Measurements from ENCODE around the gene CSMD2.

CSMD2 gene

GRCh38 chr1:33820804-33821203 lies 344.2 kb downstream of the CSMD2 start:
- Histone ChIP-seq H3K36me3 (ENCODE audit: control insufficient read depth, insufficient read depth, low read length) (no peaks in the 10 kb centered on the region), H3K4me1 (ENCODE audit: control insufficient read depth, insufficient read depth, low read length, poor library complexity, severe bottlenecking) (no peaks in the 10 kb centered on the region), H3K4me3 (ENCODE audit: extremely low read depth, insufficient read depth, low read length, poor library complexity, severe bottlenecking) (no peak overlapping the region), H3K9me3 (ENCODE audit: control insufficient read depth, low read length) (no peaks in the 10 kb centered on the region), H3K27ac (ENCODE audit: low read depth, low read length, severe bottlenecking) (no peak overlapping the region)
- 94 to 100% methylated on average over 1 to 2 of the region's 5 CpGs for WGBS, 2 experiments (ENCODE audit: insufficient coverage in 2 of 2)

GRCh38 chr1:33819913-33820311 lies 345.1 kb downstream of the CSMD2 start:
- H3K4me3 ChIP-seq (ENCODE audit: extremely low read depth, insufficient read depth, low read length, poor library complexity, severe bottlenecking): no peak overlapping the region
- no peaks in the 10 kb centered on the region for H3K9me3 ChIP-seq (ENCODE audit: control insufficient read depth, low read length)
- no peaks in the 10 kb centered on the region for H3K4me1 ChIP-seq (ENCODE audit: control insufficient read depth, insufficient read depth, low read length, poor library complexity, severe bottlenecking)
- 84 to 86% methylated on average over 5 of the region's 7 CpGs for WGBS, 2 experiments (ENCODE audit: insufficient coverage in 2 of 2)
- H3K27ac ChIP-seq (ENCODE audit: low read depth, low read length, severe bottlenecking): no peak overlapping the region
- no peaks in the 10 kb centered on the region for H3K36me3 ChIP-seq (ENCODE audit: control insufficient read depth, insufficient read depth, low read length)

GRCh38 chr1:33819290-33819912 lies 345.6 kb downstream of the CSMD2 start:
- WGBS, 2 experiments (ENCODE audit: insufficient coverage in 2 of 2): 87 to 95% methylated on average over 8 to 9 of the region's 10 CpGs
- H3K27ac ChIP-seq (ENCODE audit: low read depth, low read length, severe bottlenecking): no peak overlapping the region
- no peak overlapping the region for H3K4me3 ChIP-seq (ENCODE audit: extremely low read depth, insufficient read depth, low read length, poor library complexity, severe bottlenecking)
- H3K9me3 ChIP-seq (ENCODE audit: control insufficient read depth, low read length): no peaks in the 10 kb centered on the region
- H3K36me3 ChIP-seq (ENCODE audit: control insufficient read depth, insufficient read depth, low read length): no peaks in the 10 kb centered on the region
- peaks cover 4% of the 10 kb centered on the region for H3K4me1 ChIP-seq (ENCODE audit: control insufficient read depth, insufficient read depth, low read length, poor library complexity, severe bottlenecking)

- H3K36me3 ChIP-seq (ENCODE audit: control insufficient read depth, insufficient read depth, low read length): no peaks in the 10 kb centered on the region
- no peak overlapping the region for H3K4me3 ChIP-seq (ENCODE audit: extremely low read depth, insufficient read depth, low read length, poor library complexity, severe bottlenecking)
- no peaks in the 10 kb centered on the region for H3K9me3 ChIP-seq (ENCODE audit: control insufficient read depth, low read length)
- 100% methylated on average over 1 to 2 of the region's 3 CpGs for WGBS, 2 experiments (ENCODE audit: insufficient coverage in 2 of 2)
- peaks cover 6% of the 10 kb centered on the region for H3K4me1 ChIP-seq (ENCODE audit: control insufficient read depth, insufficient read depth, low read length, poor library complexity, severe bottlenecking)
- no peak overlapping the region for H3K27ac ChIP-seq (ENCODE audit: low read depth, low read length, severe bottlenecking)
Observed at GRCh38 chr1:33818071-33818470, 347.0 kb downstream of the CSMD2 start.

GRCh38 chr1:33815061-33815460 lies 350.0 kb downstream of the CSMD2 start:
- Histone ChIP-seq H3K9me3 (ENCODE audit: control insufficient read depth, low read length) (no peaks in the 10 kb centered on the region), H3K4me1 (ENCODE audit: control insufficient read depth, insufficient read depth, low read length, poor library complexity, severe bottlenecking) (peaks cover 6% of the 10 kb centered on the region), H3K36me3 (ENCODE audit: control insufficient read depth, insufficient read depth, low read length) (no peaks in the 10 kb centered on the region), H3K27ac (ENCODE audit: low read depth, low read length, severe bottlenecking) (no peak overlapping the region), H3K4me3 (ENCODE audit: extremely low read depth, insufficient read depth, low read length, poor library complexity, severe bottlenecking) (no peak overlapping the region)
- 92% methylated on average over 1 of the region's 4 CpGs for WGBS, 2 experiments (ENCODE audit: insufficient coverage in 2 of 2)

- 78 to 97% methylated on average over 2 of the region's 2 CpGs for WGBS, 2 experiments (ENCODE audit: insufficient coverage in 2 of 2)
- no peaks in the 10 kb centered on the region for H3K36me3 ChIP-seq (ENCODE audit: control insufficient read depth, insufficient read depth, low read length)
- peaks cover 6% of the 10 kb centered on the region for H3K4me1 ChIP-seq (ENCODE audit: control insufficient read depth, insufficient read depth, low read length, poor library complexity, severe bottlenecking)
- H3K4me3 ChIP-seq (ENCODE audit: extremely low read depth, insufficient read depth, low read length, poor library complexity, severe bottlenecking): no peak overlapping the region
- H3K27ac ChIP-seq (ENCODE audit: low read depth, low read length, severe bottlenecking): no peak overlapping the region
- no peaks in the 10 kb centered on the region for H3K9me3 ChIP-seq (ENCODE audit: control insufficient read depth, low read length)
Observed at GRCh38 chr1:33814166-33814565, 350.9 kb downstream of the CSMD2 start.

- 80 to 93% methylated on average over 2 of the region's 5 CpGs for WGBS, 2 experiments (ENCODE audit: insufficient coverage in 2 of 2)
- Histone ChIP-seq H3K4me3 (ENCODE audit: extremely low read depth, insufficient read depth, low read length, poor library complexity, severe bottlenecking) (no peak overlapping the region), H3K36me3 (ENCODE audit: control insufficient read depth, insufficient read depth, low read length) (no peaks in the 10 kb centered on the region), H3K4me1 (ENCODE audit: control insufficient read depth, insufficient read depth, low read length, poor library complexity, severe bottlenecking) (peaks cover 6% of the 10 kb centered on the region), H3K27ac (ENCODE audit: low read depth, low read length, severe bottlenecking) (no peak overlapping the region), H3K9me3 (ENCODE audit: control insufficient read depth, low read length) (no peaks in the 10 kb centered on the region)
Observed at GRCh38 chr1:33810571-33810970, 354.5 kb downstream of the CSMD2 start.

- Histone ChIP-seq H3K9me3 (ENCODE audit: control insufficient read depth, low read length) (no peaks in the 10 kb centered on the region), H3K4me1 (ENCODE audit: control insufficient read depth, insufficient read depth, low read length, poor library complexity, severe bottlenecking) (no peaks in the 10 kb centered on the region), H3K36me3 (ENCODE audit: control insufficient read depth, insufficient read depth, low read length) (no peaks in the 10 kb centered on the region), H3K4me3 (ENCODE audit: extremely low read depth, insufficient read depth, low read length, poor library complexity, severe bottlenecking) (no peak overlapping the region), H3K27ac (ENCODE audit: low read depth, low read length, severe bottlenecking) (no peak overlapping the region)
- 82 to 100% methylated on average over 2 to 3 of the region's 3 CpGs for WGBS, 2 experiments (ENCODE audit: insufficient coverage in 2 of 2)
Observed at GRCh38 chr1:33805988-33806387, 359.0 kb downstream of the CSMD2 start.

GRCh38 chr1:33802268-33802667 lies 362.8 kb downstream of the CSMD2 start:
- Histone ChIP-seq H3K9me3 (ENCODE audit: control insufficient read depth, low read length) (peaks cover 5% of the 10 kb centered on the region), H3K4me1 (ENCODE audit: control insufficient read depth, insufficient read depth, low read length, poor library complexity, severe bottlenecking) (no peaks in the 10 kb centered on the region), H3K4me3 (ENCODE audit: extremely low read depth, insufficient read depth, low read length, poor library complexity, severe bottlenecking) (no peak overlapping the region), H3K36me3 (ENCODE audit: control insufficient read depth, insufficient read depth, low read length) (peaks cover 3% of the 10 kb centered on the region), H3K27ac (ENCODE audit: low read depth, low read length, severe bottlenecking) (no peak overlapping the region)
- 80 to 100% methylated on average over 1 of the region's 2 CpGs for WGBS, 2 experiments (ENCODE audit: insufficient coverage in 2 of 2)

GRCh38 chr1:33797849-33798248 lies 367.2 kb downstream of the CSMD2 start:
- Histone ChIP-seq H3K4me1 (ENCODE audit: control insufficient read depth, insufficient read depth, low read length, poor library complexity, severe bottlenecking) (no peaks in the 10 kb centered on the region), H3K36me3 (ENCODE audit: control insufficient read depth, insufficient read depth, low read length) (peaks cover 9% of the 10 kb centered on the region), H3K9me3 (ENCODE audit: control insufficient read depth, low read length) (peaks cover 14% of the 10 kb centered on the region), H3K27ac (ENCODE audit: low read depth, low read length, severe bottlenecking) (no peak overlapping the region), H3K4me3 (ENCODE audit: extremely low read depth, insufficient read depth, low read length, poor library complexity, severe bottlenecking) (no peak overlapping the region)
- WGBS, 2 experiments (ENCODE audit: insufficient coverage in 2 of 2): 82 to 89% methylated on average over 5 to 6 of the region's 6 CpGs

GRCh38 chr1:33792651-33793050 lies 372.4 kb downstream of the CSMD2 start:
- Histone ChIP-seq H3K4me3 (ENCODE audit: extremely low read depth, insufficient read depth, low read length, poor library complexity, severe bottlenecking) (no peak overlapping the region), H3K27ac (ENCODE audit: low read depth, low read length, severe bottlenecking) (no peak overlapping the region), H3K9me3 (ENCODE audit: control insufficient read depth, low read length) (peaks cover 13% of the 10 kb centered on the region), H3K36me3 (ENCODE audit: control insufficient read depth, insufficient read depth, low read length) (peaks cover 9% of the 10 kb centered on the region), H3K4me1 (ENCODE audit: control insufficient read depth, insufficient read depth, low read length, poor library complexity, severe bottlenecking) (no peaks in the 10 kb centered on the region)
- WGBS, 2 experiments (ENCODE audit: insufficient coverage in 2 of 2): 84 to 91% methylated on average over 3 of the region's 4 CpGs

All from mesodermal cell (in vitro differentiated cells).